Endothelial cell of umbilical vein (primary cell): ENCODE measurements around the gene RPRD1A. TPM values are rescaled to one million over a fixed set of nuclear protein-coding genes. Genes with fewer than 3 reads are reported as not detected.

Source experiments
- BruUV-seq: library from RNA; stranded (reverse); fragments of 400-500 nt; replicated peaks from 2 replicates; lab custom pipeline; 2021; lab: Mats Ljungman, UMichigan
- CTCF ChIA-PET: fragments of 300-600, 350-600 bp; sonication (Branson Sonifier 250); formaldehyde crosslinking; loops from one replicate; lab custom pipeline; 2021; ENCODE audit warnings: antibody characterized with exemption, inconsistent platforms; lab: Charles Lee
- POLR2A ChIA-PET: fragments of 300-600, 350-600 bp; sonication (Branson Sonifier 250); formaldehyde crosslinking; loops from one replicate; lab custom pipeline; 2021; ENCODE audit warnings: antibody characterized with exemption, inconsistent platforms; lab: Charles Lee
- DNase-seq: peaks from one replicate; pipeline ENCODE4 v3.0.0-alpha.2; 2011; ENCODE audit warnings: low read depth, low spot score
- FAIRE-seq: peaks from 2 replicates; lab custom pipeline; 2011; peaks lifted over from hg19 to GRCh38; lab: Jason Lieb, UNC
- H2AFZ ChIP-seq: 2 replicates; pipeline ENCODE4 v1.6.0; 2012; ENCODE audit warnings: low read depth, low read length, control low read depth, inconsistent platforms
- H3K27ac ChIP-seq: 2 replicates; pipeline ENCODE4 v1.5.1; 2011; ENCODE audit warnings: low read depth, mild to moderate bottlenecking, control low read depth, low read length, moderate library complexity; ENCODE audit not compliant: insufficient read depth
- H3K27me3 ChIP-seq, 2 experiments: 2 replicates each; pipeline versions ENCODE4 v1.6.0 to v1.6.1; 2011; ENCODE audit warnings: low read length in 2 of 2, mixed read lengths in 1 of 2; ENCODE audit not compliant: control insufficient read depth in 2 of 2, insufficient read depth in 2 of 2
- H3K36me3 ChIP-seq, 2 experiments: 2 replicates in 1 of 2; 3 replicates in 1 of 2; pipeline ENCODE4 v1.5.1; 2011; ENCODE audit warnings: low read length in 2 of 2, mild to moderate bottlenecking in 1 of 2, moderate library complexity in 1 of 2; ENCODE audit not compliant: control insufficient read depth in 2 of 2, insufficient read depth in 2 of 2; ENCODE audit errors: extremely low read depth in 1 of 2
- H3K4me1 ChIP-seq: 3 replicates; pipeline ENCODE4 v1.5.1; 2011; ENCODE audit warnings: mild to moderate bottlenecking, low read length; ENCODE audit not compliant: control insufficient read depth, insufficient read depth; ENCODE audit errors: extremely low read depth
- H3K4me2 ChIP-seq: 2 replicates; pipeline ENCODE4 v1.6.1; 2011; ENCODE audit warnings: low read length, control low read depth, mixed read lengths; ENCODE audit not compliant: insufficient read depth
- H3K4me3 ChIP-seq, 3 experiments: fragments of 200-600 bp in 1 of 3; sonication (generic), shearing (Covaris generic) in 1 of 3; replicated peaks in 1 of 3; 2 replicates each; pipeline ENCODE4 v1.5.1; 2011 to 2016; ENCODE audit warnings: control low read depth in 3 of 3, low read length in 3 of 3, mild to moderate bottlenecking in 2 of 3, inconsistent platforms in 1 of 3, low read depth in 1 of 3, moderate library complexity in 1 of 3; ENCODE audit not compliant: insufficient read depth in 1 of 3
- H3K79me2 ChIP-seq: 2 replicates; pipeline ENCODE4 v1.6.0; 2012; ENCODE audit warnings: low read length, inconsistent platforms; ENCODE audit not compliant: control insufficient read depth, insufficient read depth
- H3K9ac ChIP-seq: replicated peaks from 2 replicates; pipeline ENCODE3; 2011; ENCODE audit warnings: low read length, control low read depth; ENCODE audit not compliant: insufficient read depth; ENCODE audit errors: extremely low read depth
- H3K9me1 ChIP-seq: replicated peaks from 3 replicates; pipeline ENCODE4 v1.6.0; 2011; ENCODE audit warnings: mild to moderate bottlenecking, low read length; ENCODE audit not compliant: control insufficient read depth, insufficient read depth; ENCODE audit errors: extremely low read depth
- H3K9me3 ChIP-seq: replicated peaks from 2 replicates; pipeline ENCODE4 v1.5.1; 2012; ENCODE audit warnings: low read length, inconsistent platforms; ENCODE audit not compliant: control insufficient read depth, insufficient read depth
- H4K20me1 ChIP-seq: replicated peaks from 2 replicates; pipeline ENCODE3; 2011; ENCODE audit warnings: mild to moderate bottlenecking, low read length; ENCODE audit not compliant: control insufficient read depth, insufficient read depth; ENCODE audit errors: extremely low read depth
- CTCF ChIP-seq, 2 donors: IDR thresholded peaks; 1 replicate in 1 of 2; 2 replicates in 1 of 2; pipeline ENCODE4 v1.5.1; 2011; ENCODE audit warnings: low read length in 2 of 2, mild to moderate bottlenecking in 2 of 2, moderate library complexity in 2 of 2, control low read depth in 1 of 2, inconsistent platforms in 1 of 2, low read depth in 1 of 2; ENCODE audit not compliant: insufficient read depth in 1 of 2; ENCODE audit errors: extremely low read depth in 1 of 2
- EZH2 ChIP-seq: IDR thresholded peaks from 2 replicates; pipeline ENCODE4 v1.6.1; 2012; ENCODE audit warnings: borderline replicate concordance, low read depth, mild to moderate bottlenecking, moderate library complexity, low read length, inconsistent platforms; ENCODE audit not compliant: severe bottlenecking
- FOS ChIP-seq: IDR thresholded peaks from 2 replicates; pipeline ENCODE4 v1.6.1; 2011; ENCODE audit warnings: mild to moderate bottlenecking, low read length, moderate library complexity, borderline replicate concordance; ENCODE audit not compliant: insufficient read depth
- GATA2 ChIP-seq: IDR thresholded peaks from 2 replicates; pipeline ENCODE4 v1.7.0; 2011; ENCODE audit warnings: low read depth, mild to moderate bottlenecking, moderate library complexity, mixed read lengths, low read length; ENCODE audit not compliant: insufficient read length, insufficient read depth
- JUN ChIP-seq: IDR thresholded peaks from 2 replicates; pipeline ENCODE4 v1.6.1; 2011; ENCODE audit warnings: borderline replicate concordance, low read depth; ENCODE audit not compliant: insufficient read length, insufficient read depth
- MAX ChIP-seq: IDR thresholded peaks from 2 replicates; pipeline ENCODE4 v1.6.1; 2011; ENCODE audit not compliant: insufficient read depth, insufficient read length
- MYC ChIP-seq: IDR thresholded peaks from one replicate; pipeline ENCODE4 v1.6.1; 2011; ENCODE audit warnings: mild to moderate bottlenecking, low read depth, low read length
- POLR2A ChIP-seq: IDR thresholded peaks from 2 replicates; pipeline ENCODE4 v1.6.1; 2012; ENCODE audit warnings: low read depth, mild to moderate bottlenecking, control low read depth, low read length
- POLR2AphosphoS5 ChIP-seq: IDR thresholded peaks from 2 replicates; pipeline ENCODE4 v1.6.1; 2012; ENCODE audit warnings: low read depth, mild to moderate bottlenecking, control low read depth, low read length, moderate library complexity; ENCODE audit not compliant: insufficient read depth
- dilution Hi-C: fragments of 300-500 bp; cut with MboI; formaldehyde crosslinking; loops from one replicate; pipeline ENCODE4 v1.15.0; 2019; ENCODE audit warnings: low sequenced_read_pairs; ENCODE audit not compliant: extremely low pct_ligation_motif_present
- intact Hi-C: fragments of 100-400 bp; cut with micrococcal nuclease; formaldehyde crosslinking; loops from one replicate; pipeline ENCODE4 v1.10.0; 2022
- polyA plus RNA-seq, 4 experiments: library from polyadenylated mRNA; depleted of rRNA in 3 of 4; stranded (reverse) in 3 of 4; unstranded in 1 of 4; fragments of >200 nt; gene quantifications; 2 replicates each; pipeline versions ENCODE4 v1.2.1 to v1.2.3, GENCODE V29; 2011 to 2012; ENCODE audit warnings: missing spikeins in 1 of 4
- total RNA-seq: library from RNA; stranded (reverse); gene quantifications from 2 replicates; pipeline ENCODE4 v1.2.3, GENCODE V29; 2021

RPRD1A gene
- total and polyA plus RNA-seq, 2 donors (not counting 3 experiments of a cell fraction or from before 2014, with no cell fraction given) = 13.5 to 50.7 TPM

GRCh38 chr18:35949090-35949489 is 118.3 kb downstream of the RPRD1A start:
- H3K27ac ChIP-seq = no peak overlapping the region
- H3K27me3 ChIP-seq = peaks cover 0 to 1% of the 10 kb centered on the region in 2 experiments
- no peaks in the 10 kb centered on the region for H3K79me2 ChIP-seq
- POLR2A ChIA-PET = no interaction called here
- no peak overlapping the region for H2AFZ ChIP-seq
- peaks cover 3% of the 10 kb centered on the region for H3K4me1 ChIP-seq
- H3K36me3 ChIP-seq = no peaks in the 10 kb centered on the region
- FAIRE-seq = no peak
- intact Hi-C loops = no loop called here
- TF ChIP-seq POLR2A (no peak), GATA2 (no peak), MYC (no peak)
- H3K9me3 ChIP-seq = no peaks in the 10 kb centered on the region
- CTCF ChIA-PET = interaction anchor here (1.2 to 3.5 kb wide), 6 partner anchors 19 to 563 kb away, joined by 3 to 93 read pairs (median 8); no protein-coding TSS in a partner anchor
- no peak overlapping the region for H3K4me2 ChIP-seq
- dilution Hi-C loops = no loop called here
- H3K4me3 ChIP-seq = no peak overlapping the region
- H4K20me1 ChIP-seq = no peaks in the 10 kb centered on the region
- H3K9ac ChIP-seq = no peak overlapping the region
- DNase-seq = no peak
- no peaks in the 10 kb centered on the region for H3K9me1 ChIP-seq
- BruUV-seq = no TSS peak

GRCh38 chr18:35948080-35948479 is 119.3 kb downstream of the RPRD1A start:
- Histone ChIP-seq H3K4me1 (peaks cover 3% of the 10 kb centered on the region), H3K9me1 (no peaks in the 10 kb centered on the region), H3K79me2 (no peaks in the 10 kb centered on the region), H3K36me3 (no peaks in the 10 kb centered on the region), H3K27me3 (peaks cover 0 to 1% of the 10 kb centered on the region in 2 experiments), H3K4me3 (no peak overlapping the region), H4K20me1 (no peaks in the 10 kb centered on the region), H2AFZ (no peak overlapping the region), H3K9me3 (no peaks in the 10 kb centered on the region), H3K27ac (no peak overlapping the region), H3K9ac (no peak overlapping the region), H3K4me2 (no peak overlapping the region)
- dilution Hi-C loops = no loop called here
- intact Hi-C loops = no loop called here
- no TSS peak for BruUV-seq
- CTCF ChIA-PET = interaction anchor here (1.0 to 1.2 kb wide), 2 partner anchors 11 to 562 kb away, joined by 3 to 4 read pairs; no protein-coding TSS in a partner anchor
- DNase-seq (no peak), FAIRE-seq (no peak)
- POLR2A ChIA-PET = no interaction called here
- no peak for TF ChIP-seq FOS
- TF ChIP-seq MAX = no peak
- no peak for TF ChIP-seq POLR2AphosphoS5
- TF ChIP-seq EZH2 = no peak
- TF ChIP-seq JUN = no peak
- no peak for TF ChIP-seq POLR2A
- no peak for TF ChIP-seq CTCF (IDR thresholded peaks at IDR 0.05; ENCODE audit: extremely low read depth in 1 of 2, insufficient read depth in 1 of 2, low read depth in 1 of 2, low read length in 2 of 2)
- no peak for TF ChIP-seq MYC
- no peak for TF ChIP-seq GATA2
